NAMALWA (cell line): ENCODE results near the gene EXOC4.

Experiments
- DNase-seq: peaks from one replicate; pipeline ENCODE4 v3.0.0-alpha.2; 2015; ENCODE audit warnings: low spot score

Gene EXOC4

GRCh38 chr7:133706016-133706415, 453.1 kb downstream of the EXOC4 start:
- no peak for DNase-seq

- DNase-seq = no peak
Observed at GRCh38 chr7:133709036-133709880, 456.4 kb downstream of the EXOC4 start.

- no peak for DNase-seq
Observed at GRCh38 chr7:133712544-133712943, 459.7 kb downstream of the EXOC4 start.

- no peak for DNase-seq
Observed at GRCh38 chr7:133714654-133715053, 461.8 kb downstream of the EXOC4 start.

GRCh38 chr7:133718131-133718530, 465.3 kb downstream of the EXOC4 start:
- no peak for DNase-seq

- no peak for DNase-seq
Observed at GRCh38 chr7:133723044-133723443, 470.2 kb downstream of the EXOC4 start.

- no peak for DNase-seq
Observed at GRCh38 chr7:133724148-133724547, 471.3 kb downstream of the EXOC4 start.

GRCh38 chr7:133724694-133725093, 471.8 kb downstream of the EXOC4 start:
- DNase-seq = no peak

- DNase-seq = no peak
Observed at GRCh38 chr7:133727476-133728214, 474.8 kb downstream of the EXOC4 start.

- DNase-seq = no peak
Observed at GRCh38 chr7:133730360-133730759, 477.5 kb downstream of the EXOC4 start.

GRCh38 chr7:133733401-133733800, 480.5 kb downstream of the EXOC4 start:
- no peak for DNase-seq

- DNase-seq = no peak
Observed at GRCh38 chr7:133735222-133735621, 482.3 kb downstream of the EXOC4 start.

GRCh38 chr7:133739817-133740216, 486.9 kb downstream of the EXOC4 start:
- DNase-seq = no peak

- no peak for DNase-seq
Observed at GRCh38 chr7:133741078-133741477, 488.2 kb downstream of the EXOC4 start.

- no peak for DNase-seq
Observed at GRCh38 chr7:133741703-133742102, 488.8 kb downstream of the EXOC4 start.

GRCh38 chr7:133742709-133743538, 490.0 kb downstream of the EXOC4 start:
- peak; percentile 52 for DNase-seq

- DNase-seq = no peak
Observed at GRCh38 chr7:133744451-133744850, 491.6 kb downstream of the EXOC4 start.

- DNase-seq = no peak
Observed at GRCh38 chr7:133746305-133746704, 493.4 kb downstream of the EXOC4 start.

- no peak for DNase-seq
Observed at GRCh38 chr7:133746847-133747246, 494.0 kb downstream of the EXOC4 start.

- DNase-seq = no peak
Observed at GRCh38 chr7:133748443-133749407, 495.8 kb downstream of the EXOC4 start.

- no peak for DNase-seq
Observed at GRCh38 chr7:133750287-133750686, 497.4 kb downstream of the EXOC4 start.
